HG02571 (cell line): Measurements from ENCODE around the gene NOTCH2.
A peak's percentile ranks its signal among the peaks of the same experiment; 100 is the strongest.
"Not testable (repeated sequence)": the region's sequence is repeated elsewhere in the genome, so short reads cannot be mapped to it uniquely, and the experiment has no call there.

Source experiments
- ATAC-seq: cut with Tn5 transposase; IDR thresholded peaks from one replicate; pipeline ENCODE4 v1.9.1; 2021; ENCODE audit warnings: mild to moderate bottlenecking, moderate library complexity; ENCODE audit not compliant: unreplicated experiment

The NOTCH2 gene

GRCh38 chr1:120069067-120069919 lies at the start of gene NOTCH2:
TSS of gene NOTCH2 (minus strand) at chr1:120069662. CDS start at chr1:120069406, 256 bp downstream.
- not testable (repeated sequence) for ATAC-seq

DNA sequence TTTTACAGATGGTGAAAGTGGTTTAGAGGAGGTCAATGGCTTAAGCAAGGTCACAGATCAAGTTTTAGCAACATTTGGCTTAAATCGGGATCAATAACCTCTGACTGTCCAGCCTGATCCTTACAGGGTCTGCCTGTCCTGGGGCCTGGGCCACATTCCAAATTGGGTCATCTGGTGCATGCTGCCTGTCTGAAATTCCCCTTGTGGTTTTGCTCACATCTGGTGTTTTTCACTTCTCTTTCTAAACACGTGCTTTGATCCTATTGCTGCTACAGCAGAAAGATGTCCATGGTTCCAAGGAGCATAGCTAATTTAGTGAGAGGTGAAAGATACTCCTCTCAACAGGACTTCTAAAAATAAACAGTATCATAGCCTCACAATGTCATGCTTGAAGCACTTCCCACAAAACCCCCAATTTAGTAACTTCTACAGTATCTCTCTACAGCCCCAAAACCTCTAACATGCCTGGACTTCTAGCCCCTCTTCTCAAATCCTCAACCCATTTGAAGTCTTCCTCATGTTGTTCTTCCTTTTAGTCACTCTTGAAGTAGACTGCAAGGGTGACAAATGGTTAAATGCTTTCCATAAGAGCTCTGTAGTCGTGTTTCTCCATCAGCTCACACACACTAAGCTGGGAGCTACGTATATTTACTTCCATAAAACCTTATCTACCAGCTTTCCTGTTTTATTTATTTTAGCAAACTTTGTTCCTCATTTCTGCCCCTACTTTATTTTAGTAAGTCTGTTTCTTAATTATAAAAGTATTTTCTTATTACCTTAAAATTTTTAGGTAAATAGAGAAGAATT lies 48.1 kb upstream of the NOTCH2 start:
- ATAC-seq: peak; percentile 69

GRCh38 chr1:120116094-120116493 lies 46.6 kb upstream of the NOTCH2 start:
- not testable (repeated sequence) for ATAC-seq

DNA sequence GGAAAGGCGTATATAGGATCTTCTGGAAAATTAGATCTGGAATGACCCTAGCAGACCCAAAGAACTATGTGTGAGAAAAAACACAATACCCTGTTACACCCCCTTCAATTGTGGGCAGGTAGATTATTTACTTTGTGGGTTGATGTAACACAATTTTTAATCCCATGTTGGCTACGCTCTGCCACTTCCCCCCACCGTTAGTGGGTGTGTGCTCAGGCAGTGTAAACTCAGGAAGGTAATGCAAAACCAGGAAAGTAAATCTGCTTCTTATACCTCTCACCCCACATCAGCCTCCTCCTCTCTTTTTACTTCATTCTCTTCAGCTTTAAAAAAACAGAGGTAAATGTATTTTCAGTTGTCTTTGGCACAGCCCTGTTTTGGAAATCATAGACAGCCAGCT lies 43.7 kb upstream of the NOTCH2 start:
- not testable (repeated sequence) for ATAC-seq

DNA sequence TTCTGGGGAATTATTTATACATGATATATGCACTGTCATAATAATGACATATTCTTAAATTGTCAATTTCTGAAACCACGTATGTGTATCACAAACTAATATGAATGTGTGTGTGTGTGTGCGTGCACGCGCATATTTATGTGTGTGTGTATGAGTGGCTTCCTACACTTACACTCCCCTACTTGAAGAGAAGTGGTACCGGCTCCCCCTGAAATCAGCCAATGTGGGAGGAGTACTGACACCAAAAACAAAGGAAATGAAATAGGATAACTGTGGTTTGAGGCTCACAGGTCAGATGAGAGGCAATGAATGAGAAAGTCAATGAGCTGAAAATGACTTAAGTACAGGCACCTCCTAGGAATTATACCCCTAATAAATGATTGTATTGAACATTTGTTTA lies 42.8 kb upstream of the NOTCH2 start:
- not testable (repeated sequence) for ATAC-seq

- not testable (repeated sequence) for ATAC-seq
Observed at GRCh38 chr1:120111771-120112170, 42.3 kb upstream of the NOTCH2 start.

- ATAC-seq: not testable (repeated sequence)
Observed at GRCh38 chr1:120111008-120111407, 41.5 kb upstream of the NOTCH2 start.

- ATAC-seq: not testable (repeated sequence)
Observed at GRCh38 chr1:120109656-120110055, 40.2 kb upstream of the NOTCH2 start.

- not testable (repeated sequence) for ATAC-seq
Observed at GRCh38 chr1:120109180-120109579, 39.7 kb upstream of the NOTCH2 start.

DNA sequence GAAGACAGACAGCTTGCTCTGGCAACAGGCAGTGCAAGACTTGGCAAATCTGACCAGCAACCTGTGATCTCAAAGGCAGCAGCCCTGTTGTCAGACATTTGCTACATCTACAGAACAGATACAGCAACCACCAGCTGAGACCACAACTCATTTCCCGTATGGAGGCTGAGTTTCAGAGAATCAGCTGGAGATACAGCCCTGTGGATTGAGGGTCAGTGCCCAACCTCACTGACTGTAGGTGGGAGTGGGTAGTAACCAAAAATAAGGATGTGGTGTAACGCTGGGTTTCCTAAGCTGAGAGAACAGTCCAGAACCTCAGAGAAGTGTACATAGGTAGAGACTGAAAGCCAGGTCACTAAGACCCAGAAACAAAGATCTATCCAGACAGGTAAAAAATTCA lies 35.8 kb upstream of the NOTCH2 start:
- ATAC-seq: not testable (repeated sequence)

DNA sequence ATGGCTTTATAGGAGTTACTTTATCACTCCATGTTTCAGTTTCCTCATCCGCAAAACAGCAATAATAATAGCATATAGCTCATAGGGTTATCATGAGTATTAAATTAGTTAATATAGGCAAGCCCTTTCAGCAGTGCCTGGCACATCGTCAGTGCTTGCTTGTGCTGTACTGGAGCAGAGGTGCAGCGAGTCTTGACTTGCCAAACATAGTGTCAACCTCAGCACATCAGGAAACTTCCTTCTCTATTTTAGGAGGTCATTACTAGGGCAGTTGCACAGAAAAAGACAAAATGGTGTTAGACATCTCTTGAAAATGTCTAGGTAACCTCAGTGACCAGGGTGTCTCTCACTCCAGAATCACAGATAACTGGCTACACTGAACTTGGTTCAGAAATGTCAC lies 34.3 kb upstream of the NOTCH2 start:
- not testable (repeated sequence) for ATAC-seq

- ATAC-seq: not testable (repeated sequence)
Observed at GRCh38 chr1:120101593-120101992, 32.1 kb upstream of the NOTCH2 start.

DNA sequence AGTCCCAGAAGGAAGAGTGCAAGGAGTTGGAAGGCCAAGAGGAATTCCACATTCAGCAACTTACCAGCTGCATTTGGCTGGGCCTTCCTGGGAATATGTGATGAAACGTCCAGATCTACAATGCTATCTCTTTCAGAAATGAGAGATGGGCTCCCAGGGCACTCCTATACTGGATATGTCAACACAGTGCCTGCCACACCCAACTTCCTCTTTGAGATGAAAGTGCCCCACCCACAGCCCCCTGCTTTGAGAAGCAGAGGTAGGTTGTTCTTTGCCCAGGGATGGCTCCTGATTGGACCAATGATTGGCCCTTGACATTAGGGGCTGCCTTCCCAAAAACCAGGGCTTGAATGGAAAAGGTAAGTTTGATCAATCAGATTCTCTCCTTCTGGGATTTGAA lies 31.1 kb upstream of the NOTCH2 start:
- not testable (repeated sequence) for ATAC-seq

- not testable (repeated sequence) for ATAC-seq
Observed at GRCh38 chr1:120098986-120099759, 29.7 kb upstream of the NOTCH2 start.

GRCh38 chr1:120096981-120097545 lies 27.6 kb upstream of the NOTCH2 start:
- ATAC-seq: not testable (repeated sequence)

- ATAC-seq: not testable (repeated sequence)
Observed at GRCh38 chr1:120093548-120094181, 24.2 kb upstream of the NOTCH2 start.

DNA sequence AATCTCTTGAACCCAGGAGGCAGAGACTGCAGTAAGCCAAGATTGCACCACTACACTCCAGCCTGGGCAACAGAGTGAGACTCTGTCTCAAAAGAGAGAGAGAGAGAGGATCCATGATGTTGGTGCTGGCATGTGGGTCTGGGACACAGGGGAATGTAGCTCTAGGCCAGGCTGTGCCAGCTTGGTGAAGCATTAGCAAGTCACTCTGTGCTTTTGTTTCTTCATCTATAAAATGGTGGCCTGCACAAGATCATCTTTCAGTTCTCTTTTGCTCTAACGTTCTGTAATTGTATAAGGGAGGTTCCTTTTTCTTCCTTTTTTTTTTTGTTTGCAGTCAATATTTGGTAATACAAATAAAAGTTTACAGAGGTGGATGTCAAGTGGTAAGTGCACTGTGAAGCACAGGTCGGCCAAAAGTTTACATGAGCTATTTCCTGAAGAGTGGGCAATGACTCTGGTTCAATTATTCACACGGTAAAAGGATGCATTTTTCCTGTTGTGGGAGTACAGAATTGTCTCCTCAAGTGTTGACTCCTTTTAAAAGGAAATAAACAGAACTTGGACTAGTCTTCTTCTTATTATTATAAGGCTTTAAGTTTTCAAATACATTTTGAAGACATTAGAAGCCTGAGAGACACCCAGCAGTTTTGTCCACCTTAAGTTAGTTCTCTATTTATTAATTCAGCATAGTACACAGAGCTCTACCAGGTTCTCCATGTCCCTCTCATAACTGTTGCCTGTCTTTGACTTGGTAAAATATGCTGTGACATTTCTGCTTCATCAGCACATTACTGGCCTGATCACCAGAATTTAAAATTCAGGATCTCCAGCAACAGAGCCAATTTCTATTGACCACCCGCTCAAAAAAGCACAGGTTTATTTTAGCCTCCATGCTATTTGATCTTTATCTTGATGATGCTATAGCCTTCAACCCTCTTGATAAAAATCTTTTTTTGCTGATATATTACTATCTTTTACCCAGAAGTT lies 23.1 kb upstream of the NOTCH2 start:
- not testable (repeated sequence) for ATAC-seq

- not testable (repeated sequence) for ATAC-seq
Observed at GRCh38 chr1:120090830-120091229, 21.4 kb upstream of the NOTCH2 start.

GRCh38 chr1:120087959-120088358 lies 18.5 kb upstream of the NOTCH2 start:
- ATAC-seq: not testable (repeated sequence)
